ENCODE data around the gene ROBO2. TPM values are rescaled to one million over a fixed set of nuclear protein-coding genes. Genes with fewer than 3 reads are reported as not detected.

Gene ROBO2
- total and polyA plus RNA-seq, 2 experiments from 2014 or later = 1.5 to 7.8 TPM

GRCh38 chr3:77436908-77437307 is 397.0 kb downstream of the ROBO2 start (continued):
- TF ChIP-seq ZNF462 (CRISPR knock-in tag; IDR thresholded peaks at IDR 0.05) = no peak
- no peak for TF ChIP-seq EZH2 (IDR thresholded peaks at IDR 0.05; ENCODE audit: low read depth, unreplicated experiment)
- no peak for TF ChIP-seq ETS1 (IDR thresholded peaks at IDR 0.05)
- no peak for TF ChIP-seq CREB1 (CRISPR knock-in tag; IDR thresholded peaks at IDR 0.05; ENCODE audit: low read depth)

GRCh38 chr3:77446084-77446483 is 406.2 kb downstream of the ROBO2 start:
- H3K4me1 Mint-ChIP-seq = peaks cover 13% of the 10 kb centered on the region; the same call in 2 of the 3 replicates
- ATAC-seq = no peak
- no peaks in the 10 kb centered on the region for H3K36me3 Mint-ChIP-seq (ENCODE audit: low read depth)
- Histone ChIP-seq H3K4me2 (no peak overlapping the region), H3K79me2 (replicated peaks; ENCODE audit: insufficient read depth) (no peaks in the 10 kb centered on the region), H3K4me3 (no peak overlapping the region), H3K36me3 (ENCODE audit: insufficient read depth) (no peaks in the 10 kb centered on the region), H3K27ac (ENCODE audit: low read depth) (no peak overlapping the region), H2AFZ (no peak overlapping the region), H3F3A (replicated peaks; ENCODE audit: low read depth) (no peaks in the 10 kb centered on the region), H3K4me1 (ENCODE audit: insufficient read depth) (no peaks in the 10 kb centered on the region), H3K9me2 (ENCODE audit: insufficient read depth) (no peaks in the 10 kb centered on the region), H3K27me3 (ENCODE audit: insufficient read depth) (no peaks in the 10 kb centered on the region), H4K20me1 (replicated peaks; ENCODE audit: insufficient read depth) (no peaks in the 10 kb centered on the region)
- no peaks in the 10 kb centered on the region for H3K9me3 Mint-ChIP-seq
- no peak overlapping the region for H3K27ac Mint-ChIP-seq
- DNase-seq (ENCODE audit: low spot score) = no peak
- no peaks in the 10 kb centered on the region for H3K27me3 Mint-ChIP-seq (ENCODE audit: insufficient read depth, low read depth, poor library complexity)
- no peak overlapping the region for H3K4me3 Mint-ChIP-seq
- TF ChIP-seq POLR2AphosphoS5 (IDR thresholded peaks at IDR 0.05; ENCODE audit: low read depth) (no peak), EZH2phosphoT487 (IDR thresholded peaks at IDR 0.05; ENCODE audit: unreplicated experiment) (no peak), REST (IDR thresholded peaks at IDR 0.05; ENCODE audit: unreplicated experiment) (no peak), ETS1 (IDR thresholded peaks at IDR 0.05) (no peak), JUNB (IDR thresholded peaks at IDR 0.05; ENCODE audit: unreplicated experiment) (no peak), STAT1 (IDR thresholded peaks at IDR 0.05; ENCODE audit: unreplicated experiment) (no peak), ZNF114 (CRISPR knock-in tag; IDR thresholded peaks at IDR 0.05) (no peak)
- TF ChIP-seq, protein P1, sequence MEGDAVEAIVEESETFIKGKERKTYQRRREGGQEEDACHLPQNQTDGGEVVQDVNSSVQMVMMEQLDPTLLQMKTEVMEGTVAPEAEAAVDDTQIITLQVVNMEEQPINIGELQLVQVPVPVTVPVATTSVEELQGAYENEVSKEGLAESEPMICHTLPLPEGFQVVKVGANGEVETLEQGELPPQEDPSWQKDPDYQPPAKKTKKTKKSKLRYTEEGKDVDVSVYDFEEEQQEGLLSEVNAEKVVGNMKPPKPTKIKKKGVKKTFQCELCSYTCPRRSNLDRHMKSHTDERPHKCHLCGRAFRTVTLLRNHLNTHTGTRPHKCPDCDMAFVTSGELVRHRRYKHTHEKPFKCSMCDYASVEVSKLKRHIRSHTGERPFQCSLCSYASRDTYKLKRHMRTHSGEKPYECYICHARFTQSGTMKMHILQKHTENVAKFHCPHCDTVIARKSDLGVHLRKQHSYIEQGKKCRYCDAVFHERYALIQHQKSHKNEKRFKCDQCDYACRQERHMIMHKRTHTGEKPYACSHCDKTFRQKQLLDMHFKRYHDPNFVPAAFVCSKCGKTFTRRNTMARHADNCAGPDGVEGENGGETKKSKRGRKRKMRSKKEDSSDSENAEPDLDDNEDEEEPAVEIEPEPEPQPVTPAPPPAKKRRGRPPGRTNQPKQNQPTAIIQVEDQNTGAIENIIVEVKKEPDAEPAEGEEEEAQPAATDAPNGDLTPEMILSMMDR (conservative IDR thresholded peaks at IDR 0.05; ENCODE audit: low read depth in 2 of 2) = no peak
